NCI-H128 (cell line): ENCODE measurements around the gene SEMA4C.

Experiments used
- DNase-seq: peaks from one replicate; lab custom pipeline; 2025; ENCODE audit not compliant: unreplicated experiment; lab: John Stamatoyannopoulos, UW

SEMA4C gene

GRCh38 chr2:96869822-96870625 is at the start of gene SEMA4C:
Gene SEMA4C, minus strand, starts transcription at chr2:96870080. Its CDS starts 2,194 bp downstream, at chr2:96867886.
- DNase-seq: no peak

GRCh38 chr2:96918754-96919550 is 49.1 kb upstream of the SEMA4C start:
- no peak for DNase-seq

- no peak for DNase-seq
Observed at GRCh38 chr2:96918092-96918753, 48.3 kb upstream of the SEMA4C start.

GRCh38 chr2:96916646-96917543 is 47.0 kb upstream of the SEMA4C start:
- no peak for DNase-seq

GRCh38 chr2:96916156-96916630 is 46.3 kb upstream of the SEMA4C start:
- DNase-seq: no peak

- DNase-seq: no peak
Observed at GRCh38 chr2:96914332-96914731, 44.5 kb upstream of the SEMA4C start.

GRCh38 chr2:96913398-96914202 is 43.7 kb upstream of the SEMA4C start:
- no peak for DNase-seq

- DNase-seq: no peak
Observed at GRCh38 chr2:96913117-96913397, 43.2 kb upstream of the SEMA4C start.

- DNase-seq: no peak
Observed at GRCh38 chr2:96912346-96913116, 42.7 kb upstream of the SEMA4C start.

GRCh38 chr2:96909611-96910021 is 39.7 kb upstream of the SEMA4C start:
- no peak for DNase-seq

- DNase-seq: no peak
Observed at GRCh38 chr2:96907115-96908041, 37.5 kb upstream of the SEMA4C start.

GRCh38 chr2:96906729-96907114 is 36.8 kb upstream of the SEMA4C start:
- DNase-seq: no peak

- DNase-seq: no peak
Observed at GRCh38 chr2:96903815-96904214, 33.9 kb upstream of the SEMA4C start.

GRCh38 chr2:96903318-96903717 is 33.4 kb upstream of the SEMA4C start:
- DNase-seq: no peak

- no peak for DNase-seq
Observed at GRCh38 chr2:96900237-96900636, 30.4 kb upstream of the SEMA4C start.

GRCh38 chr2:96899413-96899741 is 29.5 kb upstream of the SEMA4C start:
- no peak for DNase-seq

GRCh38 chr2:96898641-96899412 is 28.9 kb upstream of the SEMA4C start:
- no peak for DNase-seq

- DNase-seq: no peak
Observed at GRCh38 chr2:96898135-96898505, 28.2 kb upstream of the SEMA4C start.
